Sigmoid colon (tissue), 7 donors: Measurements from ENCODE around the gene GLIS1. TPM values are rescaled to one million over a fixed set of nuclear protein-coding genes. Genes with fewer than 3 reads are reported as not detected.

Source experiments
- DNase-seq: peaks from one replicate; pipeline ENCODE4 v3.0.0-alpha.2; 2019
- H3K27ac ChIP-seq, 4 donors: fragments of 200-600 bp; sonication (generic); one replicate each; pipeline ENCODE4 v1.5.1; 2016 to 2019; ENCODE audit warnings: mild to moderate bottlenecking in 1 of 4
- H3K27me3 ChIP-seq, 3 donors: fragments of 200-600 bp; sonication (generic); one replicate each; pipeline ENCODE4 v1.5.1; 2019; ENCODE audit warnings: mild to moderate bottlenecking in 1 of 3
- H3K36me3 ChIP-seq, 4 donors: fragments of 200-600 bp; sonication (generic); one replicate each; pipeline ENCODE4 v1.5.1; 2016 to 2019
- H3K4me1 ChIP-seq, 4 donors: fragments of 200-600 bp; sonication (generic); one replicate each; pipeline ENCODE4 v1.5.1; 2017 to 2019
- H3K4me3 ChIP-seq, 4 donors: fragments of 200-600 bp; sonication (generic); one replicate each; pipeline ENCODE4 v1.5.1; 2017 to 2019; ENCODE audit warnings: mild to moderate bottlenecking in 2 of 4, moderate library complexity in 1 of 4
- H3K9me3 ChIP-seq, 4 donors: fragments of 200-600 bp in 3 of 4; sonication (generic) in 3 of 4; one replicate each; pipeline versions ENCODE4 v1.5.1 to v1.6.1; 2013 to 2019
- EP300 ChIP-seq, 4 donors: sonication (generic); formaldehyde crosslinking; IDR thresholded peaks; one replicate each; pipeline ENCODE4 v1.6.1; 2017; ENCODE audit warnings: antibody characterized with exemption in 4 of 4
- POLR2A ChIP-seq, 2 donors: fragments of 450-650 bp; IDR thresholded peaks; one replicate each; pipeline ENCODE4 v1.6.1; 2016; ENCODE audit warnings: antibody characterized with exemption in 2 of 2, mild to moderate bottlenecking in 2 of 2, moderate library complexity in 2 of 2
- POLR2AphosphoS5 ChIP-seq, 4 donors: sonication (generic); formaldehyde crosslinking; IDR thresholded peaks; one replicate each; pipeline ENCODE4 v1.6.1; 2017; ENCODE audit warnings: antibody characterized with exemption in 4 of 4
- WGBS, 2 donors: extraction: QIAGEN DNeasy Blood & Tissue Kit; methylation state at CpG; one replicate each; pipeline ENCODE4 v1.1.7; 2013; 5-methylcytosine and 5-hydroxymethylcytosine counted together
- intact Hi-C: fragments of 100-400 bp; cut with DNase I; formaldehyde crosslinking; loops from one replicate; pipeline ENCODE4 v1.15.1; 2023
- polyA plus RNA-seq, 3 donors: library from polyadenylated mRNA; stranded (reverse); fragments of 200-250 nt; gene quantifications; one replicate each; pipeline ENCODE4 v1.2.3, GENCODE V29; 2013
- total RNA-seq, 4 donors: library from RNA; depleted of rRNA; stranded (reverse); fragments of >200 nt; gene quantifications; one replicate each; pipeline ENCODE4 v1.1.0, GENCODE V29; 2016
- TF ChIP-seq, protein P1 (sequence below), 4 experiments: fragments of 450-650 bp in 3 of 4; fragments of 200-600 bp in 1 of 4; IDR thresholded peaks; one replicate each; pipeline ENCODE4 v1.5.1; 2016 to 2019; ENCODE audit warnings: antibody characterized with exemption in 4 of 4, mild to moderate bottlenecking in 3 of 4, moderate library complexity in 2 of 4
- donor health status: healthy with polysubstance abuse.
- donor health status: Bipolar disorder and iron deficiency.
- donor health status: healthy.

Gene GLIS1
- total and polyA plus RNA-seq, 7 donors: 0.16 to 0.83 (median 0.32) TPM; not detected in 4

DNA sequence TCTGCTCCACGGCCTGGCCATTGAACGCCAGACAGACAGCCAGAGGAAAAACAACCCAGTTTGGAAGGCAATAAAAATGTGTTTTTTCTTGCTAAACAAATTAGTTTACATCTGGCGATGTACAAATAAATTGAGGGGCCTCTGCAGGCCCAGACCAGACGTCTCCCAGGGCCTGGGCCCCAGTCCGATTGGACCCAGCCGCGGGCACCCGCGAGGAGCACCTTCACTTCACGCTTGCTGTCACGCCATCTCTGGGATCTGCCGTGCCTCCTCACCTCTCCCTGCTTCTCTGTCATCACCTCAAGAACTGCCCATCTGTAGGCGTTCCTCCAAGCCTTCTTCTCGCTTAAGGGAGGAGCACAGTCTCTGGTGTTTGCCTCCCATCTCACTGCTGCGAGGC lies 61.5 kb downstream of the GLIS1 start:
- H3K27me3 ChIP-seq: peaks cover 0 to 6% (median 0%) of the 10 kb centered on the region in 3 donors
- no peak overlapping the region for H3K27ac ChIP-seq
- H3K4me1 ChIP-seq: no peaks in the 10 kb centered on the region
- TF ChIP-seq EP300 (IDR thresholded peaks at IDR 0.05) (no peak), POLR2A (IDR thresholded peaks at IDR 0.05) (no peak), POLR2AphosphoS5 (IDR thresholded peaks at IDR 0.05) (no peak)
- TF ChIP-seq, protein P1, sequence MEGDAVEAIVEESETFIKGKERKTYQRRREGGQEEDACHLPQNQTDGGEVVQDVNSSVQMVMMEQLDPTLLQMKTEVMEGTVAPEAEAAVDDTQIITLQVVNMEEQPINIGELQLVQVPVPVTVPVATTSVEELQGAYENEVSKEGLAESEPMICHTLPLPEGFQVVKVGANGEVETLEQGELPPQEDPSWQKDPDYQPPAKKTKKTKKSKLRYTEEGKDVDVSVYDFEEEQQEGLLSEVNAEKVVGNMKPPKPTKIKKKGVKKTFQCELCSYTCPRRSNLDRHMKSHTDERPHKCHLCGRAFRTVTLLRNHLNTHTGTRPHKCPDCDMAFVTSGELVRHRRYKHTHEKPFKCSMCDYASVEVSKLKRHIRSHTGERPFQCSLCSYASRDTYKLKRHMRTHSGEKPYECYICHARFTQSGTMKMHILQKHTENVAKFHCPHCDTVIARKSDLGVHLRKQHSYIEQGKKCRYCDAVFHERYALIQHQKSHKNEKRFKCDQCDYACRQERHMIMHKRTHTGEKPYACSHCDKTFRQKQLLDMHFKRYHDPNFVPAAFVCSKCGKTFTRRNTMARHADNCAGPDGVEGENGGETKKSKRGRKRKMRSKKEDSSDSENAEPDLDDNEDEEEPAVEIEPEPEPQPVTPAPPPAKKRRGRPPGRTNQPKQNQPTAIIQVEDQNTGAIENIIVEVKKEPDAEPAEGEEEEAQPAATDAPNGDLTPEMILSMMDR (IDR thresholded peaks at IDR 0.05): no peak
- intact Hi-C loops: no loop called here
- no peaks in the 10 kb centered on the region for H3K9me3 ChIP-seq
- DNase-seq: no peak
- WGBS, 2 donors: 90 to 95% methylated on average over 15 of the region's 15 CpGs
- H3K4me3 ChIP-seq: no peak overlapping the region
- H3K36me3 ChIP-seq: no peaks in the 10 kb centered on the region

DNA sequence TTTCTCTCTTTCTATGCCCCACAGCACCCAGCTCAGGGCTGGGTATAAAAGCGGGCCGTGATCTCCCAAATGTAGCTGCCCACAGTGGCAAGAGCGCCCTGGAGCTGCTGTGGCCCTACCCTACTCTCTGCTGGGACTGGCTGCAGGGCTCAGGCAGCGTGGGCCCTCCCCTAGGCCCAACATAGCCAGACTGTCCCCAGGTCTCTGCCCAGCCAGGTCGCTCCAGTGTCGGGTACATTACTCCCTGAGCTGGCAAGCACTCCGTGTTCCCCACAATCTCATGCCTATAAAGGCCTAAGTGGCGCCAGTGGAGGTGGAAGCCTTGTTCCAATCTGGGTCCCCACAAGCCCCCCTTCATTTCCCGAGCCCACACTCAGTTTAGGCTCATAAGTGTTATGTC lies 66.2 kb downstream of the GLIS1 start:
- Histone ChIP-seq H3K36me3 (no peaks in the 10 kb centered on the region), H3K27me3 (no peaks in the 10 kb centered on the region), H3K27ac (no peak overlapping the region), H3K4me1 (no peaks in the 10 kb centered on the region), H3K9me3 (no peaks in the 10 kb centered on the region), H3K4me3 (no peak overlapping the region)
- 87 to 93% methylated on average over 9 of the region's 9 CpGs for WGBS, 2 donors
- no peak for TF ChIP-seq POLR2AphosphoS5 (IDR thresholded peaks at IDR 0.05)
- DNase-seq: no peak
- intact Hi-C loops: no loop called here

DNA sequence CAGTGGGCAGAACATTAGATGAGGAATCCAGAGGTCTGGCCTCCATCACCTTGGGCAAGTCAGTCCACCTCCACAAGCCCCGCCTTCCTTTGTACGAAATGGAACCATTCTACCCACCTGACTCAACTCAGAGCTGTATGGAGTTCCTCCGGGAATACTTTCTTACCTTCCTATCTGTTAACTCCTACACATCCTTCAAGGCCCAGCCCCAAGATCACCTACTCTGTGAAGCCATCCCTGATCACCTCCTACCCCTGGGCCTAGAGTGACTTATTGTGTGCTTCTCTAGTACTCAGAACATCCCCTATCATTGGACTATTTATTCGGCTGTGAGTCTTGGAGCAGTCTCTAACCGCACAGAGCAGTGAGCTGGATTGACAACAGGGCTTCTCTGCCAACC lies 66.7 kb downstream of the GLIS1 start:
- Histone ChIP-seq H3K27me3 (no peaks in the 10 kb centered on the region), H3K4me3 (no peak overlapping the region), H3K36me3 (no peaks in the 10 kb centered on the region), H3K4me1 (no peaks in the 10 kb centered on the region), H3K9me3 (no peaks in the 10 kb centered on the region), H3K27ac (no peak overlapping the region)
- 91 to 94% methylated on average over 5 of the region's 5 CpGs for WGBS, 2 donors
- no peak for DNase-seq
- intact Hi-C loops: no loop called here
- TF ChIP-seq, protein P1 (IDR thresholded peaks at IDR 0.05): no peak
- TF ChIP-seq POLR2AphosphoS5 (IDR thresholded peaks at IDR 0.05) (no peak), EP300 (IDR thresholded peaks at IDR 0.05) (no peak), POLR2A (IDR thresholded peaks at IDR 0.05) (no peak)

DNA sequence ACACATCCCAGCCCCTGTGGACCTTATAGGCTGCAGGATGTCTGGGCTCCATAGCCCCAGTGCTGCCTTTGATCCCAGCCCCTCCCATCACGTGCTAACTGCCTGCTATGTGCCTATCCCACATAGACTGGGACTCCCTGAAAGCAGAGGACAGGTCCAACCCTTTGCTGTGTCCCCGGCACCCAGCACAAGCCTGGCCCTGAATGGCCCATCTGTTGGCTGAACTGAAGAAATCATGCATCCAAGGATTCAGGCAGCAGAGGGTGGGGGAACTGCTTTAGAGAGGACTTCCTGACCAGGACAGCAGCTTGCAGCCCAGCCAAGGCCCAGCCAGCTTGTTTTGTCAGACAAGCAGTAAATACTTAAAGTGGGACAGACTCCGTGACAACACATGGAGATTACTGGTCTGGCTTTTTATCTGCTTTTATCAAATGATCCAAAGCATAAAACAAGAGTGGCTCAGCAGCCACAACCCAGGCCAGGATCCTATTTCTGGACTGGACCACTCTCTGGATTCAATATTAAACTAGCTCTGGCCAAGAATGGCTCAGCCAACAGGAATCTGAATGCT lies 69.3 kb downstream of the GLIS1 start:
- TF ChIP-seq, protein P1 (IDR thresholded peaks at IDR 0.05): no peak
- H3K9me3 ChIP-seq: no peaks in the 10 kb centered on the region
- intact Hi-C loops: no loop called here
- no peaks in the 10 kb centered on the region for H3K27me3 ChIP-seq
- 55 to 62% methylated on average over 3 of the region's 3 CpGs for WGBS, 2 donors
- DNase-seq: no peak
- no peaks in the 10 kb centered on the region for H3K36me3 ChIP-seq
- H3K4me3 ChIP-seq: no peak overlapping the region
- H3K27ac ChIP-seq: no peak overlapping the region
- no peaks in the 10 kb centered on the region for H3K4me1 ChIP-seq

GRCh38 chr1:53666566-53666965 lies 72.4 kb downstream of the GLIS1 start:
- intact Hi-C loops: no loop called here
- WGBS, 2 donors: 87 to 92% methylated on average over 1 of the region's 1 CpG
- Histone ChIP-seq H3K27ac (no peak overlapping the region), H3K4me1 (no peaks in the 10 kb centered on the region), H3K36me3 (no peaks in the 10 kb centered on the region), H3K27me3 (no peaks in the 10 kb centered on the region), H3K9me3 (no peaks in the 10 kb centered on the region), H3K4me3 (no peak overlapping the region)
- TF ChIP-seq EP300 (IDR thresholded peaks at IDR 0.05) (no peak), POLR2AphosphoS5 (IDR thresholded peaks at IDR 0.05) (no peak), POLR2A (IDR thresholded peaks at IDR 0.05) (no peak)
- TF ChIP-seq, protein P1 (IDR thresholded peaks at IDR 0.05): no peak
- no peak for DNase-seq
